ACC112 (cell line): ENCODE results near the gene TCEA3.
A peak's percentile ranks its signal among the peaks of the same experiment; 100 is the strongest.

Experiments
- H2AFZ ChIP-seq: fragments of 200-600 bp; sonication (generic); one replicate; pipeline ENCODE4 v1.6.0; 2017; ENCODE audit warnings: antibody characterized with exemption, low read length; ENCODE audit not compliant: unreplicated experiment
- H3K27ac ChIP-seq: fragments of 200-600 bp; sonication (generic); 2 replicates; pipeline ENCODE4 v1.5.1; 2014; ENCODE audit warnings: low read depth, mild to moderate bottlenecking, antibody characterized with exemption, low read length, moderate library complexity
- H3K27me3 ChIP-seq: fragments of 200-600 bp; sonication (generic); 2 replicates; pipeline ENCODE4 v1.6.1; 2014; ENCODE audit warnings: mild to moderate bottlenecking, antibody characterized with exemption, low read length, moderate library complexity, mixed read lengths; ENCODE audit not compliant: insufficient read depth
- H3K36me3 ChIP-seq: fragments of 200-600 bp; sonication (generic); 2 replicates; pipeline ENCODE4 v1.6.1; 2016; ENCODE audit warnings: mild to moderate bottlenecking, antibody characterized with exemption, low read length, moderate library complexity, mixed read lengths; ENCODE audit not compliant: insufficient read depth
- H3K4me1 ChIP-seq: fragments of 200-600 bp; sonication (generic); one replicate; pipeline ENCODE4 v1.6.1; 2016; ENCODE audit warnings: low read length, mixed read lengths; ENCODE audit not compliant: insufficient read depth, unreplicated experiment, control insufficient read depth
- H3K4me3 ChIP-seq: fragments of 200-600 bp; sonication (generic); 2 replicates; pipeline ENCODE4 v1.5.1; 2014; ENCODE audit warnings: mild to moderate bottlenecking, low read depth, low read length
- H3K79me2 ChIP-seq: fragments of 200-600 bp; sonication (generic); one replicate; pipeline ENCODE4 v1.6.0; 2016; ENCODE audit warnings: low read length; ENCODE audit not compliant: control insufficient read depth, unreplicated experiment, insufficient read depth

Gene TCEA3

DNA sequence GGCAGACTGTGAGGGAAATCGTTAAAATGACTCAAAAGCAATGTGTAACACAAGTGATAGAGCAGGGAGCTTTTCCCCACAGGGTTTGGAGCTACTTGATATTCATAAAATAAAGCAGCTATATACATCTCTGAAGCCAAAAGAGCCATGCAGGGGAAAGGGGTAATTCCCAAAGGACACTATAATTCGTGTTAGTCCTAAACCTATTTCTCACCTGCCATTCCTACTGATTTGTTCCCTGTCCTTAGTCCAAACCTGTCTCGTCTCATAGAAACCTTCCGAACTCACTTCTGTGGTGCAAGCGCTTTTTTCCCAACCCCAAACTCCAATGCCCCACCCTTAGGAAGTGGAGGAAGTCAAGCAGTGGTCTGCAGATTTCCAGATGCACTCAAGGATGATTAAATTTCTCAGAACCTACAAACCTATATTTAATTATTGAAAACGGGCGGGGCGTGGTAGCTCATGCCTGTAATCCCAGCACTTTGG, 79.5 kb downstream of the TCEA3 start:
- Histone ChIP-seq H3K4me1 (peaks cover 16% of the 10 kb centered on the region), H3K27ac (peak overlapping the region; percentile 97), H3K27me3 (no peaks in the 10 kb centered on the region), H3K36me3 (0 out of 2 replicates have a peak, but pooled peaks cover 4% of the 10 kb centered on the region), H3K79me2 (peaks cover 38% of the 10 kb centered on the region), H3K4me3 (peak overlapping the region; percentile 80), H2AFZ (peak overlapping the region; percentile 74)

DNA sequence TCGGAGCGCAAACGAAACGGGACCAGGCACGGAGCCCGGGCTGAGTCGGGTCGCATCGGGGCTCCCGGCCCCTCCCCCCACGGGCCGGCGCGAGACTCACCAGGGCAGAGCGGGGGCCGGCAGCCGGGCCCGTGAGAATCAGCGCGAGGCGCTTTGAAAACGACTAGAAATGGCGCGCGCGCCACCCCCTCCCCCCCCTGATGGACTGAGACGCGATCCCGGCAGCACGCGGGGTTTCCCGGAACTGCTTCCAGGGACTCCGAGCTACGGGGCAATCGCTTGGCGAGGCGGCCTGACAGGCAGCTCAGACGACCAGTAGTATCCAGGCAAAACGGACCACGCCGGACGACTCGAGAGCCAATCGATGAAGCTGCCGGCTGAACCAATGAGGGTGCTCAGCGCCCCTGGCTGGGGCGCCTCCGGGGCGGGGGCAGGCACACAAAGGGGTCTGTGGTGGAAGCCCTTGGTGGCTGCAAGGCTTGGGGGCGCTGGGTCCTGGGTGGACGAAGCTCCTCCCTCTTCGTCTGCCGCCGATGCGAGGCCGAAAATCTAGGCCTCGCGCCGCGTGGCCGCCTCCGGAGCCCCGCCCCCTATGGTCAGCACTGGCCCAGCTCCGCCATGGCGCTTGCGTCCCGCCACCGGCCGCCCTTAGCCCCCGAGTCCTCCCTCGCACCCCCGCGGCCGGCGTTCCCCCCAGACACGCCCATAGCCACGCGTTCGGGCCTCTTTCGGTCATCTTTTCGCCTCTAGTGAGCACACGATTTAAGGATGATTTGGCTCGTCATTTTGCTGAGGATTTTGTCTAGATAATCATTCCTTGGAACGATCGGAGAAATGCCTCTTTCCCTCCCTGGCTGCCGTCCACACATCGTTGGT, 80.2 kb downstream of the TCEA3 start, which contains the start of gene HNRNPR:
HNRNPR (minus strand) TSS at position 174 of the 876 bp plus-strand sequence. CDS start 3,276 bp downstream, outside the sequence.
- no peaks in the 10 kb centered on the region for H3K27me3 ChIP-seq
- H3K79me2 ChIP-seq, result peaks cover 45% of the 10 kb centered on the region
- 0 out of 2 replicates have a peak, but pooled peaks cover 4% of the 10 kb centered on the region for H3K36me3 ChIP-seq
- H3K4me3 ChIP-seq, result peak within 1 kb of the TSS; percentile 99
- H3K4me1 ChIP-seq, result peaks cover 23% of the 10 kb centered on the region
- H3K27ac ChIP-seq, result peak within 1 kb of the TSS; percentile 97
- peak within 1 kb of the TSS; percentile 74 for H2AFZ ChIP-seq

DNA sequence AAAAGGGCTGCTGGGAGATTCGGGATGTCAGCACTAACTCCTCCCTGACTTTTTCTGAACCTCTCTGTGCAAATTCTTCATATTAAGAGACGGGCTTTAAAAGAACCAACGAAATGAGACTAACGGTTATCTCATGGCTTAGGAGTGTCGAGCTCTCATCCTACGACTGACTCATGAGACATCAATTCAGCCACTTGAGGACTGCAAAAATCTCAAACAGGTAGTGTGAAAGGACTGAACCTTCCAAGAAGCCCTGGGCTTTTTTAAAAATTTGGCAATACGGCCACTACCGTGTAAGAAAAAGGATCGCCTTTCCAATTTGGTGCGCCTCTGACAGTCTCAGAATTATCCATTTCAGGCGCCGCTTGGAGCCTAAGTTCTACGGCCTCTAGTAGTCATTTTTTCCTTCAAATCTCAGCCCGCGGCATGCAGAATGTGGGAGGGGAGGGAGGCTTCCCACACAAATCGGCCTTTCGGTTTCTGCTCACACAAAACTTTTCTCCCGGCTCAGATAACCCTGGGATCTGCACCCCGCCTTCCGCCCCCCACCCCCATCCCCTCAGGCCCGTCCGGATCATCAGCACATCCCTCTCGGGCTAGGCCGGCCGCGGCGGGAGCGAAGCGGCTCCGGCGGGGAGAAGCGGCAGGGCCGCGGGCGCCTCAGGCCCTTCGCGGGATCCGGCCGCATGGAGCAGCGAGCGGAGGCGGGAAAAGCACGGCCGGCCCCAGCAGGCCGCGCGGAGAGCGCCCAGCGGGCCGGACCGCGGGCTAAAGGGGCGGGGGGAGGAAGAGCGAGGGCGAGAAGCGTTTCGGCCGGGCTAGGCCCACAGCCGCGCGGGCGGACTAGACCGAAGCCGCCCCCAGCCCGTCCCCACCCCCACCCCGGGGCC, 81.1 kb downstream of the TCEA3 start:
- H2AFZ ChIP-seq, result no peak overlapping the region
- peak overlapping the region; percentile 97 for H3K27ac ChIP-seq
- H3K79me2 ChIP-seq, result peaks cover 54% of the 10 kb centered on the region
- H3K36me3 ChIP-seq, result peaks cover 11% of the 10 kb centered on the region; the same call in 1 of the 2 replicates
- H3K27me3 ChIP-seq, result no peaks in the 10 kb centered on the region
- H3K4me3 ChIP-seq, result peak overlapping the region; percentile 99
- peaks cover 32% of the 10 kb centered on the region for H3K4me1 ChIP-seq

DNA sequence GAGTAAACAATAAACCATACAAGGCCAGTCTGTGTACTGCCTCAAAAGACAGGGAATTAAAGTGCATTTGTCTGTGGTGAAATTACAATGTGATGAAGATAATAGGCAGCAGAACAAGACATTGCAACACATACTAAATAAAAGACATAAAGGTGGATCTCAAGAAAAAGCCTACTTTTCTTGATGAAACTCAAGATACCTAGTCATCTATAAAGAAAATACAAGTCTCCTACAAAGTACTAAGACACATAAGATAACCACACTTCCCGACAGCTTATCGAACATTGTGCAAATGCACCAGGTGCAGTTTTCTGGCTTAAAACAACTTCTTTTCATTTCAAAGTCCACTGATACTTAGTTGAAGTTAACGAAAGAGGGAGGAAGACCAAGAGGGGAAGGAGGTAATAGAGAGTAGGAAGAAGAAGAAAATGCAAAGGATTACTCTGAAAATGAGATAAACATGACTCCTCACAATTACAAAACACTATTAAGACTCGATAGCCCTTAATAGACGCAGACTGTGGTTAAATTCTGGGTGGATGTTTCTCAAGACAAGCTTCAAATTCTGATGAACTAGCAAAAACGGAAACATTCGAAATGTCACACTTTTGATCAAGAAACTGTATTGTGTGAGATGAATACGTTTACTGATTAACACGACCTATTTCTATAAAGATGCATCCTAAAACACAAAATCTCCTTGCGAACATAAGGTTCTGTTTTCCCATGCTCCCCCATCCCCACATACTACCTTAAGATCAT, 82.4 kb downstream of the TCEA3 start:
- Histone ChIP-seq H3K4me3 (peak overlapping the region; percentile 99), H3K27me3 (no peaks in the 10 kb centered on the region), H2AFZ (no peak overlapping the region), H3K4me1 (peaks cover 38% of the 10 kb centered on the region), H3K36me3 (peaks cover 25% of the 10 kb centered on the region), H3K79me2 (peaks cover 67% of the 10 kb centered on the region), H3K27ac (peak overlapping the region; percentile 97)

- H3K36me3 ChIP-seq, result peaks cover 37% of the 10 kb centered on the region
- H2AFZ ChIP-seq, result no peak overlapping the region
- H3K79me2 ChIP-seq, result peaks cover 81% of the 10 kb centered on the region
- no peak overlapping the region for H3K27ac ChIP-seq
- H3K27me3 ChIP-seq, result no peaks in the 10 kb centered on the region
- H3K4me1 ChIP-seq, result peaks cover 35% of the 10 kb centered on the region
- H3K4me3 ChIP-seq, result peak overlapping the region; percentile 99
Measured at GRCh38 chr1:23339632-23340031, 84.9 kb downstream of the TCEA3 start.

DNA sequence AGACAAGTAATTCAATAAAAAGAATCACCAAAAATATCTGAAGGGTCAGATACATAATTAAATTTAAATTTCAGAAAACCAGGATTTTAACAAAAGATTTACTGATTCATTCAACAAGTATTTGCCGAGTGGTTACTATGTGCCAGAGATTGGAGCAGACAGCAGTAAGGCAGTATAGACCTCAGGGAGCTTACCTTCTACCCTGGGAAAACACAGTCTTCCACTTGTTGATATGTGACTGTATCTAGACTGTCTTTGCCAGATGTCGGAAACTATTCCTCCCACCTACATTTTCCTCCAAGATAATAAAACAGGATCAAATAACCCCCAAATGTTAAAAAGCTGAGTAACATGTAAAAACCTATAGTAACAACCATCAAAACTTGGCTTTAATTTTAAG, 86.7 kb downstream of the TCEA3 start:
- no peaks in the 10 kb centered on the region for H3K27me3 ChIP-seq
- H3K4me3 ChIP-seq, result no peak overlapping the region
- H2AFZ ChIP-seq, result no peak overlapping the region
- peaks cover 85% of the 10 kb centered on the region for H3K79me2 ChIP-seq
- H3K27ac ChIP-seq, result no peak overlapping the region; the same call in 1 of the 2 replicates
- peaks cover 35% of the 10 kb centered on the region for H3K4me1 ChIP-seq
- peaks cover 45% of the 10 kb centered on the region for H3K36me3 ChIP-seq

GRCh38 chr1:23331713-23332112, 92.8 kb downstream of the TCEA3 start:
- Histone ChIP-seq H3K4me3 (no peak overlapping the region), H3K36me3 (peaks cover 43% of the 10 kb centered on the region), H3K79me2 (peaks cover 55% of the 10 kb centered on the region)

More at GRCh38 chr1:23331713-23332112, 92.8 kb downstream of the TCEA3 start:
- H3K27me3 ChIP-seq, result no peaks in the 10 kb centered on the region
- H3K27ac ChIP-seq, result no peak overlapping the region
- no peaks in the 10 kb centered on the region for H3K4me1 ChIP-seq
- H2AFZ ChIP-seq, result no peak overlapping the region
